GM19099 (cell line): Measurements from ENCODE around the gene TEX2.

Experiments used
- POLR2A ChIP-seq: IDR thresholded peaks from 3 replicates; pipeline ENCODE4 v1.6.1; 2011; ENCODE audit warnings: low read depth; ENCODE audit not compliant: insufficient read length; ENCODE audit errors: extremely low read depth

TEX2 gene

DNA sequence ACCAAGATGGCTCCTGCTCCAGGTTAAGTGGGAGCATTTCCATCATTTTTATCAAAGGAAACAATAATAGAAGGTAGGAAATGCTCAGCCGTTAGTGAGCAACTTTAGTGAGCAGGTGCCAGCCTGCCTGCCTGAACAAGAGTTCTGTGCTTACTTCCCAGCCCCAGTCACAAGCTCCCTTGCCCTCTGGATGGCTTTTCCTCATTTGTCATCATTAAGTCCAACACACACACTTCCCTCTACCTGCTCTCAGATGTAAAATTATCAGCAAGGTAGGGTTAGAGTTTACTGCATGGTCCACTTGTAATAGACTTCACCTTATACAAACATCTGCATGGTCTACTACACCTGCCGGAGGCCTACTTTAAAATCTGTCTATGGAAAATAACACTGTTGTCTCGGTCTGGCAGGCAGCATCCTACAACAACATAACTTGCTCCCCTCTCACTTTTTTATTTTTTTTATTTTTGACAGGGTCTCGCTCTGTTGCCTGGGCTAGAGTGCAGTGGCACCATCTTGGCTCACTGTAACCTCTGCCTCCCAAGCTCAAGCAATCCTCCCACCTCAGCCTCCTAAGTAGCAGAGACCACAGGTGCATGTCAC lies 12.7 kb downstream of the TEX2 start:
- TF ChIP-seq POLR2A, result no peak

DNA sequence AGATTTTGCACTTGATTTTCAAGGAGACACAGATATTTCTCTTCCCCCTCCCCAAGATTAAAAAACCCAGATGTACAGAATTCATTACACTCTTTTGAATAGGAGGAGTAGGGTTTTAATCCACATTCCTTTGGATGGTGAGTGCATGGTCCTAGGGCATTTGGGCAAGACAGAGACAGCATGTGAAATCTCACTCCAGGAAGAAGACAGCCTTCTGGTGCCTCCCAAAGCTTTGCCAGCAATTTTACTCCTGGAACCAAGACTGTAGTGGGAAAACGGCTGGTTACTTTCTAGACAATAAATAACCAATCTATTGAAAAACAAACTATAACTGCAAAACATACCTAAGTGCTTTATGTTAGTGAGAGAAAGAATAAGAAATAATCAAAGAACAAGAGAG lies 15.2 kb downstream of the TEX2 start:
- TF ChIP-seq POLR2A, result no peak

DNA sequence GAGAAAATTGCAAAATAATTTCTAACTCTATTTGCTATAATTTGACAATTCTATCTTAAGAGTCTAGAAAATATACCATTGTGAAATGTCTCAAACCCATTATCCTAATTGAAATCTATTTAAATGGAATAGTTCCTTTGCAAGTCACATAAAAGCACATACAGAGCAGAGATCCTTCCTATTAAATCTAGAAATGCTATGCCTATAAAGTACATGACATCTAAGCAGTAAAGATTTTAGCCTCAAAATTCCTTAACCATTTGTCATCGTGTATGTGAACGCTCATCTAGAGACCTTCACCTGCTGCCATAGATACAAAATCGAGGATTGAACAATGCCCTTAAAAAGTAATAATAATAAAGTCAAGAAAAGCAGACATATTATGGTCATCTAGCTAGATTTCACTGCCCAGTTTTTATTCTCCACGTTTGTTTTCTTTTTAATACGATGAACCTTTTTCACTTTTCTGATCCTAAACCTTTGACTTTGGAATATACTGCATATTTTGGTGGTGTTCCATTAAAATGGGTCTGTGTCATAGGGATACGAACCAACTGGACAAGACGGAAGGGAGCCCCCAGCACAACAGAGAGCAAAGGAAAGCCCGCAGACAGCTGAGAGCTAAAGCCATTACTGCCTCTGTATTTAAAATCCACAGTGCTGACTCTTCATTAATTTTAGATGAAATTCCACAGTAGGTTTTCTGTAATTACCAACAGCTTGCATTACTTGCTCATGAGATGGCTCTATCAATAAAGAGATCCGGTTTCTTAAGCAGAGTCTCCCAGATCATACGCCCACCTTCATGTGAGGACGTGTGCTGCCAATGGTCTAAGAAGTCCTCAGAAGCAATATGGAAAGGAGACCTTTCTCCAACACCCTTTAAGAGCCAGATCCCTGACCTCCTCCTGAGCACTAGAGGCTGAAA lies 17.6 kb downstream of the TEX2 start:
- TF ChIP-seq POLR2A, result no peak

DNA sequence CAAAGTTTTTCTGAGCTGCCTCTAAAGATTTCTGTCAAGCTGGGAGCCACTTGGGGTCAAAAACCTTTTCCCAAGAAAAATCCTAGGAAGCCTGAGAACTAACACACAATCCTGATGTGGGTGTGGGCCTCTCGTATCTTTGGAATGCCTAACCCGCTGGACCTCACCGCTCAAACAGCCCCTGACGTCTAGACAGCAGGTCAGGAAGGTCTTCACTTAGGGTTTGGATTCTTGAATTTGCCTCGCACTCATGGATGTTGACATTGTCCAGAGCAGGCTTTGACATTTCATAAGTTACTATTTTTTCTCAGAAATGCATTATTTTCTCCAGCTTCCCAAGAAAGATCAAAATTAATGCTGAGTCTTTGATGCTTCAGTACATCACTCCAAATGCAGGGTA lies 18.9 kb downstream of the TEX2 start:
- no peak for TF ChIP-seq POLR2A

DNA sequence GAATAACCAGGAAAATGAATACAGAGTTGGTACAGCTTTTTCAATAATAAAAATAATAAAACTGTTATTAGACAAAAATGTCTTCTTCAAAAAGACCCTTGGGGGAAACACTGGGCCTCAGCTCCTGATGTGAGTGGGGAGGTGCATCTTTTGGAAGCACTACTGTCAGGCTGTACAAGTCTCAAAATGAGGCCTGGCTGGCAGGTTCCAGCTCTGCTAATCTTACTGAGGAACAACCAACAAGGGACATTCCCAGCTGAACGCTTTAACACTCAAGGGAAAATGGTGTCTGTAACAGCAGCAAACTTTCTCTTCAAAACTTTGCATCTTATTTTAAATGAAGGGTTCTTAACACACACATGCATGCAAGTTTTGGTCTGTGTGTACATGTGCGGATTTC lies 19.7 kb downstream of the TEX2 start:
- no peak for TF ChIP-seq POLR2A

DNA sequence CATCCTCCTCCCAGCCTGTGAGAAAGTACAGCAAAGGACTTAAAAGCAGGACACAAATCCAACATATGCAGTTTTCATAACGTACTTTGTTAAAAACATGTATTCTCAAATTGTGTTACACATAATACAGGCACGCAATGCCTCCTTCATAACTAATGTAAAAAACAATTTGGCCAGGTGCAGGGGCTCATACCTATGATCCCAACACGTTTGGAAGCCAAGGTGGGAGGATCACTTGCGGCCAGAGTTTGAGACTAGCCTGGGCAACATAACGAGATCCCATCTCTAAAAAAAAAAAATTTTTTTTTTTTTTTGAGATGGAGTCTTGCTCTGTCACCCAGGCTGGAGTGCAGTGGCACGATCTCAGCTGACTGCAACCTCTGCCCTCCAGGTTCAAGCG lies 20.4 kb downstream of the TEX2 start:
- TF ChIP-seq POLR2A, result no peak

DNA sequence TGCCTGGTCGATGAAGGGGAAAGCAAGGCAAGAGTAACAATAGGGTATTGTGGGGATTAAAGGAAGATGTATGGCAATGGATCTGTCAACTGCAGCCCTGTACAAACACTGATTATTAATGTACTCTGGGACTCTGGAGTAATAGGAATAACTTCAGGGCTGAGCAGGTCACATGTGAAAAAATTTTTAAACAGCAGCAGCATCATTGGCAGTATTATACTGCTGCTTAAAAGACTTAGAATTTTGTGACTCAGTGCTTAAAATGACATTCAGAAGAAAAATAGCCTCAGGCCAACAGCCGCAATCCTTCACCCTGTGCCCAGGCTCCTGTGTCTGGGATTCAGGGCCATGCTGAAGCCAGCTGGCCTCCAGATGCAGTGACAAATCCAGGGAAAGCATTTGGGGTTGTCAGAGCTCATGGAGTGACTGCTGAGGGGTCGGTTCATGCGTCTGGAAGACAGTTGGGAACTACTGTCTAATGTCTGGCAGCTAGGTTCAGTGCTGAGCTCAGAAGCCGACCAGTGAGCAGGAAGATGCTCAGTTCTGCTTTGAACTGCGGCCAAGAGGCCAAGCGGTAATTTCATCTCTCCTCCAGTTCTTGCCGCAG lies 22.2 kb downstream of the TEX2 start:
- TF ChIP-seq POLR2A, result no peak

DNA sequence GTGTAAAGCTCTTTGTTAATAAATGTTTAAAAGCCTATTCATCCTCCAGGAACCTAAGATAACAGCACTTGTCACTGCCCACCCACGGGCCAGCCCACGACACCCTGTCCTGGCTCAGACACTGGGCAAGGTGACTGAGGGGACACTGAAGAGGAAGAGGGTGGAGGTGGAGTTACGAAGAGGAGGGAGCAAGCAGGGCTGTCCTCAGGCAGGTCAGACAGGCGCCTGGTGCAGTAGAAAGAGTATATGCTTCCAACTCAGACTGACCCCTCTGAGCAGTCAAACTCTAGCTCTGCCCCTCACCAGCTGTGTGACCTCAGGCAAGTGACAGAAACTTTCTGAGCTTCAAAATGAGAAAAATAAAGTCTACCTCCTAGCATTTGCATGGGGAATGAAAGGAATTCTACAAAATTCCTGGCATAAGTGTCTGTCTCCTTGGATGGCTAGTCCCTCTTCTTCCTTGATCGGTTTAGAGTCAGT lies 22.8 kb downstream of the TEX2 start:
- no peak for TF ChIP-seq POLR2A

DNA sequence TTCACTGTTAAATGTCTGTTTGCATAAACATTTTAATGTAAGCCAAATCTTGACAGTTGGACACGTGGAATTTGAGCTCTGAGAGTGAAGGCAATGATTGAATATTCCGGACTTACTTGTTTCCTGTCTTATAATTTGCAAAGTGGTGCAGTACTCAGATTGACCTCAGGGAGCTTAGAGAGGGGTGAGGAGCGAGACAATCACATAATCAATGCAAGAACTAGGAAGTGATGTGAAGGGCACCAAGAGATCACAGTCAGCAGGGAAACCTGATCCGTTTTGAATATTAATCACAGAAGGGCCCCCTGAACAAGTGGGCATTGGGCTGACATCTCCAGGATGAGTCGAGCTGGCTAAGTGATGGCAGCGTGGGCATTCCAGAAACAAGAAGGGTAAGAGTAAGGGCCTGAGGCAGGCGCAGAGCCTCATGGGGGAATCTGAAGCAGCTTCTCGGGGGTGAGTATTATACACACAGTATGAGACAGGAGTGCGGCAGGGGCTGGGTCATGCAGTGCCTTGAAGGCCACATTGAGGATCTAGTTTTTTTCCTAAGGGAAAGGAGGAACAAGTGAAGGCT lies 26.1 kb downstream of the TEX2 start:
- no peak for TF ChIP-seq POLR2A

DNA sequence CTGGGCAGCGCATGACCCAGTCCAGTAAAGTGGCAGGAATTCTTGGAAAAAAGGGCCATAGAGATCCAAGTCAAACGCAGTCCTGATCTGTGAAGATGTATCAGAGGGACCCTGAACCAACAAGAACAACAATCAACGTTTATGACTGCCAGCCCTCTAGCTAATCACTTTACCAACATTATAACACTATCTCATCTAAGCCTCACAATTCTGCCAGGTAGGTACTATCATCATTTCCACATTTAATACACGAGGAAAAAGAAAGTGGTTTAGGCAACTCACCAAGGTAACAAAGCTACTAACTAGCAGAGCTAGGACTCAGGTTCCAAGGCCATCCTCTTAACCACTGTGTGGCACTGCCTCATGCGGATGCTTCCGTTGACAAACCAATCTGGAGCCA lies 28.1 kb downstream of the TEX2 start:
- no peak for TF ChIP-seq POLR2A

DNA sequence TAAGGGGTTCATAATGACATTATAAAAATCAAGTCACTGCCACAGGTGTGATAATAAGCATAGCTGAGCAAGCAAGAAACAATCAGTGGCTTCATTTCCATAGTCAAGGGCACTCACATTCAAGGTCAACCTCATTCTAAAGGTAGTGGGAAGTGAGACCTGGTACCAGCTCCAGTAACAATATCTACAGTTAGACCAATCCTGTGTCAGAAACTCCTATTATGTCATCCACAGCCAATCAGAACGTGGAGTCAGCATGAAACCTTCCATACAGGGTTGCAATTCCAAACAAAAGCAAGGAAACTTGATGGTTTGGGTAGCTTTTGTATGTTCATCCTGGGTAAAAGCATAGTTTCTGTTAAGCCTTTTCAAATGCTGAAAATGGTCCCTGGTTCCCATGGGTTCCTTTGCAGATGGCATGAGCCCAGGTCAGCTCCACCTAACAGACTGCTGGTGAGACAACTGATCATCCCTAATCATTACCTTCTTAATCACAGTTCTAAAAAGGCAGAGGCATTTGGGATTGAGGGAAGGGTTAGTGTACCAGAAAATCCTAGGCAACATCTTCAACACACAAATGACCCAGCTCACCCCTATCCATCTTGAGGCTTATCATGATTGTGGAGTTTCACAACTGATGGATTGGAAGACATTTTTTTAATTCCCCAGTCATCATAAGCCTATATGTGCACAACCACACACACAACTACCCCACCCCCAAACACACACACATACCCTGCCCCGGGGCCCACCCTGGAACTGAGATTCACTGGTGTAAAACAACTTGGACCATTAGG lies 30.4 kb downstream of the TEX2 start:
- TF ChIP-seq POLR2A, result no peak

DNA sequence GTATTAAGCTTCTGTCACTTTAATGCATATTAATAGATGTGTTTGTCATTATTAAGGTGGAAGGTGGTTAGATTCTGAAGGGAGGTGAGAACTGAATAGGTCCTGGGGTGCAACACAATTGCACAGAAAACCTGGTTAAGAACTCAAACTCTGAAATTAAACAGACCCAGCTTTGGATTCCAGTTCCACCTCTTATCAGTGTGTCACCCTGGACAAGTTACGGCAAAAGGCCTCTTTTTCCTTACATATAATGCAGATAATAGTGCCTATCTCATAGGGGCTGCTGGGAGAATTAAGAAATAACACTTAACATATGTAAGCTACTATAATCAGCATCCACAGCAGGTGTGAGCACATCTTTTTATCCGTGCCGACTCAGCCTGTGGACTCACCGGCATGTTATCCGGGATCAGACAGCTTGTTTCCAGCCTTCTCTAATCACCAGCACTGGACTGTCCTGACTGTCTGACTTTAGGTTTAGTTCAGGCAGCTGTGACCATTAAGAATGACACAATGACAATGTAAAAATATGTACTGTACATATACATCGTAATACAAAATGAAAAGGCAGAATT lies 31.4 kb downstream of the TEX2 start:
- no peak for TF ChIP-seq POLR2A

DNA sequence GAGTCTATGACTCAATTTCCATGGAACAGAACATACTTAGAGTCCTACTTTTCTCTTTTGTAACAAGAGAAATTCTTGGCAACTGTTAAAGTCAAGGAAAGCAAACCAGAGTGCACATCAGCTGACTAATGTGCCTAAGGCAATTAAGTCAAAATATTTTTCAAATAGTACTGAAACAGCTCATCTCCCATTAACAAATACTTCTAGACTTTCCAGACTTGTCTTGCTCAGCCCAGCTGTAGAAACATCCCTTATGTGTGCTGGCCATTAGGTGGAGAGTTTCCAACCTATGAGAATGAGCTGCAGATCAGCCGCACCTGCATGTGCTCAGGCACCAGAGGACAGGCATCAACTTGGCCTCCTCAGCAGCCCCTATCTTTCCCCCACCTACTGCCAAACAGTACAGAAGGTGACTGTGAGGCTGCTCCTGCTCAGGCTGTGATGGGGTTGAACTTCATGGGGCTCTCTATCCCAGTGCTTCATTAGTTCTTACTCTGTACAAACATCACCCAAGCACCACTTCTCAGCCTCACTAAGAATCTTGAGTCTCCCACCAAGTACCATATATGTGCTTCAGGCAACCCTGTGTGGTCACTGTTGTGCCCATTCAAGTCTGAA lies 32.2 kb downstream of the TEX2 start:
- TF ChIP-seq POLR2A, result no peak
